HG03135 (cell line): ENCODE data around the gene KCNMA1.
"Not testable (repeated sequence)": the region's sequence is repeated elsewhere in the genome, so short reads cannot be mapped to it uniquely, and the experiment has no call there.

ENCODE experiments used
- ATAC-seq: cut with Tn5 transposase; IDR thresholded peaks from one replicate; pipeline ENCODE4 v1.9.1; 2021; ENCODE audit warnings: mild to moderate bottlenecking, moderate library complexity; ENCODE audit not compliant: unreplicated experiment

Gene KCNMA1

GRCh38 chr10:77664008-77664407 lies 26.4 kb upstream of the KCNMA1 start:
- no peak for ATAC-seq

- no peak for ATAC-seq
Measured at GRCh38 chr10:77661674-77662073, 24.1 kb upstream of the KCNMA1 start.

- ATAC-seq = no peak
Measured at GRCh38 chr10:77661100-77661499, 23.5 kb upstream of the KCNMA1 start.

- not testable (repeated sequence) for ATAC-seq
Measured at GRCh38 chr10:77659046-77659670, 21.6 kb upstream of the KCNMA1 start.

GRCh38 chr10:77653210-77653609 lies 15.6 kb upstream of the KCNMA1 start:
- ATAC-seq = no peak

GRCh38 chr10:77649333-77650331 lies 12.0 kb upstream of the KCNMA1 start:
- ATAC-seq = no peak

GRCh38 chr10:77648472-77648871 lies 10.9 kb upstream of the KCNMA1 start:
- ATAC-seq = no peak

GRCh38 chr10:77647543-77648293 lies 10.1 kb upstream of the KCNMA1 start:
- ATAC-seq = no peak

GRCh38 chr10:77644557-77645243 lies 7.1 kb upstream of the KCNMA1 start:
- no peak for ATAC-seq

- ATAC-seq = no peak
Measured at GRCh38 chr10:77643795-77644468, 6.3 kb upstream of the KCNMA1 start.

GRCh38 chr10:77641788-77642397 lies 4.3 kb upstream of the KCNMA1 start:
- no peak for ATAC-seq

- ATAC-seq = no peak
Measured at GRCh38 chr10:77641344-77641743, 3.7 kb upstream of the KCNMA1 start.

- no peak for ATAC-seq
Measured at GRCh38 chr10:77640167-77640566, 2.6 kb upstream of the KCNMA1 start.

- no peak for ATAC-seq
Measured at GRCh38 chr10:77639756-77640155, 2.1 kb upstream of the KCNMA1 start.

GRCh38 chr10:77638321-77639101 lies 903 bp upstream of the KCNMA1 start:
- ATAC-seq = no peak

- ATAC-seq = no peak
Measured at GRCh38 chr10:77636967-77637531, 559 bp downstream of the KCNMA1 start.

- no peak for ATAC-seq
Measured at GRCh38 chr10:77636282-77636966, 1.2 kb downstream of the KCNMA1 start.
